ENCODE measurements around the gene PXMP2.

The PXMP2 gene

DNA sequence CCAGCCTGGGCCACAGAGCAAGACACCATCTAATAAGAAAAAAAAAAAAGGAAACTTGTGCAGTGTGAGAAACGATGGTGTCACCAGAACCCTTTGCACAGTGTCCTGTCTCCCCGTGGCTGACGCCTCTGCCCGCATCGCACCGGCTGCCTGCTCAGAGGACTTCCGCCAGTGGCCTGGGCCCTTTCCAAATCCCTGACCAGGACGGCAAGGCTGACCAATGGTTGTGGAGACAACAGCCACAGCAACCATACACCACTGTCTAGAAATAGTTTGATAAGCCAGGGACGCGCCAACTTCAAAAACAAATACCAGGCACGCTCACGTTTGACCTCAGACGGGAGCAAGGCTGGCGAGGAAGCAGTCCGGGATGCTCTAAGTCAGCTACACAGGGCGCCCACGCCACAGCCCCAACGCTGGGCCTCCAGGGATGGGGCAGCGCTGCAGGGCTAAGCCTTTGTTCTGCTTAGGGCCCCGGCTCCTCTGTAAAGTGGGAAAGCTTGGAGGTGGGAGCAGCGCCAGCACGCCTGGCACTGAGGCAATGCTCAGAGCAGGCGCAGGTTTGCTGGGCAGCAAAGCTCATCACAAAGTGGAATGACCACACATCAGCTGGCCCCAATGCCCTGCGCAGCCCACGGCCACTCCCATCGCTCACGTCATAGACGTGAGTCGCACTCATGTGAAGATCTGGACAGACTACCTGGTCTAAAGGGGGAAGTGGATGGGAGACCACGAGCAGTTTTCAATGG lies 35.8 kb downstream of the PXMP2 start:
- no peak for DNase-seq (ENCODE audit: low spot score)

DNA sequence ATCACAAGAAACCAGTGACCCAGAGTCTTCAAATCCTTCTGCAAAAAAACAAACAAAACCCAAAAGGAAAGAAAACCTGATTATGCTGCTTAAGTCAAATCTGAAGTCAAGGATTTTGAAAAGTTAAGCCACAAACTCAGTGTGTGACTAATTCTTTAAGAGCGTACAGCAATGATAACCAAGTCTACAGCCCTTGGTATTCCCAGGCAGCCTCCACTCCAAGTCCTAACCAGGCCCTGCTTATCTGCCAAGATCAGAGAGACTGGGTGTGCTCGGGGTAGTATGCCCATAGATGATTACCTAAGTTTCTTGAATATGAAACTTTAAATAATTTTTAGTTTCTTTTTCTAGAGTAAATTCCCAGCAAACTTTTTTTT lies 36.4 kb downstream of the PXMP2 start:
- no peak for DNase-seq (ENCODE audit: low spot score)

DNA sequence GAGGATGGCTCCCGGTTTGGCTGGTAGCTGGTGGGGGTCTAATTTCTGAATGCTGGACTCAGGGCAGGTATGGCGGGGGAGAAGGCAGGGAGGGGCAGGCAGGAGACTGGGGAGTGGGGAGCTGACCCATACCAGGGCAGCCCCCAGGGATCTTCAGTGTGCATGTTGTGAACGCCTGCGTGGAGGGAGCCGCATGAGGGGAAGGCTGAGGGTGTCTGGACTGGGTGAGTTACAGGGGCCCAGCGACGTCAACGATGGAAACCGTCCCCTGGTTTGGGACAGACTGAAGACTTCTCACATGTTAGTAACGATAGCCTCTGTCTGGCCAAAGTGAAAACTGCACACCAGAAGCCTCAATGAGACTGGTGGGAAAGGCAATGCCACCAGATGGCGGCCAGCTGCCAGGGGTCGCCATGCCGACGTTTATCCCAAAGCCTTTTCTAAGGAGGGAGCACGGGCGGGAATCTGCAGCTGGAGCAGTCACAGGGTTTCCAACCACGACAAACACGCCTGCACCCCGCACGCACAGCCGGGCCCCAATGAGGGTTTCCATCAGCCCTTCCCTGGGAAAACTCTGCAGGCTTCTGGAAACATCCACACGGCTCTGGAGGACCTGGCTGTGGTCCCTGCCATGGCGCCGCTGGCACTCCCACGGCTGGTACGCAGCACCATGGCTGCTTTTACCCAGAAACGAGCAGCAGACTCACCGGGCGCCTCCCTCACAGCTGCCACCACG lies 37.3 kb downstream of the PXMP2 start:
- no peak for DNase-seq (ENCODE audit: low spot score)

DNA sequence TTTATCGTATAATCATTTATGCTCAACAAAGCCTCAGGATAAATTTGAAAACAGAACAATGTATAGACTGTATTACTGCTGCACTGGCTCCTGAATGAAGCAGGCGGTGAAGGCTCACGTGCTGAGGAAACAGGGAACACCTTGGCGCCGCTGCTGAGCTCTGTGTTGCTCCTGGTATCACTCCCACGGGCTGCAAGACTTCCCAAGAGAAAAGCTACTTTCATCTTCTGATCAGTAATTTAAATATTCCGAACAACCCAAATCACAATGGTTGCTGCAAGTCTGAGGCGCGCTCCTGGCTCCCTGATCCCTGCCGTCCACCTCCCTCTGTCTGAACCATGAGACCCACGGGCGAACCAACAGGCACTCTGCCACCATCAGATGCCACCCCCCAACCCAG lies 39.0 kb downstream of the PXMP2 start:
- no peak for DNase-seq (ENCODE audit: low spot score)

DNA sequence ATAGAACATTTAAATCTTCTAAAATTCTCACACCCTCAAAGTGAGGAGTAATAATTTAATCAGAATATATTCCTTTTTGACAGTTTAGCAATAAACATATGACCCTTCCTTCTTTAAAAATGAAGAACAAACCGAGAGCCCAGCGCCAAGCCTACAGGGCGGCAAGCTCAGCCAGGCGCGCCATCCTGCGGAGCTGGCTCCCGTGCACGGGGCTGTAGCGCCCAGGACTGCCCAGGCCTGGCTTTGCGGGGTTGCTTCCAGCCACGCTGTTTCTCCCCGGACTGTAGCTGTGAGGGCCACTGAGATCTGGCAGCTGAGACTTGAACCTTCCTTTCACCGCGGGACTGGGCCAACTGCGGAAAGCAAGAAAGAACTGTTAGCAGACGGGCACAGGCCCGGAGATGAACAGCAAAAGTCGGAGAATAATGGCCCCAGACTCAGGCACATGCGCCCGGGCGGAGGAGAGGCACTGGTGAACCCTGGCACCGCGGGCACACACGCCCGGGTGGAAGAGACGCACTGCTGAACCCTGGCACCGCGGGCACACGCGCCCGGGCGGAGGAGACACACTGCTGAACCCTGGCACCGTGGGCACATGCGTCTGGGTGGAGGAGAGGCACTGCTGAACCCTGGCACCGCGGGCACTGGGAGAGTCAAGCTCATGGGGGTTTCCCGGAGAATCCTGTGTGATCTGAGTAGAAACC lies 39.9 kb downstream of the PXMP2 start:
- no peak for DNase-seq (ENCODE audit: low spot score)

DNA sequence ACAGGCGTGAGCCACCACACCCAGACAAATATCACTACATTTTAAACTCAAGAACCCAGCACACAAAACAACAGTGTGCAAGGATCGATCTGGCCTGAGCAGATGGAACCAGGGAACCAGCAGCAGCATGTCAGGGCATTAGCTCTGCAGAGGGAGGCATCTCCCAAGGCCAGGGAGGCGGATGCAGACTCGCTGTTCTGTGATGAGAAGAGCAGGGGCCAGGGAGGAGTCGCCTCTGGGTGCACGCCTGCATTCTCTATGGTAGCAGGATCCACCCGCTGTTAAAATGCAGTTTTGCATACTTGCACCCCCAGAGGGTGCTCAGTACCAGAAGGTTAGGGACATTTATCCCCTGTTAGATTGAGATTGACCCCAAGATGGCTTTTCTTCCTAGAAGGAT lies 41.1 kb downstream of the PXMP2 start:
- DNase-seq (ENCODE audit: low spot score): no peak

DNA sequence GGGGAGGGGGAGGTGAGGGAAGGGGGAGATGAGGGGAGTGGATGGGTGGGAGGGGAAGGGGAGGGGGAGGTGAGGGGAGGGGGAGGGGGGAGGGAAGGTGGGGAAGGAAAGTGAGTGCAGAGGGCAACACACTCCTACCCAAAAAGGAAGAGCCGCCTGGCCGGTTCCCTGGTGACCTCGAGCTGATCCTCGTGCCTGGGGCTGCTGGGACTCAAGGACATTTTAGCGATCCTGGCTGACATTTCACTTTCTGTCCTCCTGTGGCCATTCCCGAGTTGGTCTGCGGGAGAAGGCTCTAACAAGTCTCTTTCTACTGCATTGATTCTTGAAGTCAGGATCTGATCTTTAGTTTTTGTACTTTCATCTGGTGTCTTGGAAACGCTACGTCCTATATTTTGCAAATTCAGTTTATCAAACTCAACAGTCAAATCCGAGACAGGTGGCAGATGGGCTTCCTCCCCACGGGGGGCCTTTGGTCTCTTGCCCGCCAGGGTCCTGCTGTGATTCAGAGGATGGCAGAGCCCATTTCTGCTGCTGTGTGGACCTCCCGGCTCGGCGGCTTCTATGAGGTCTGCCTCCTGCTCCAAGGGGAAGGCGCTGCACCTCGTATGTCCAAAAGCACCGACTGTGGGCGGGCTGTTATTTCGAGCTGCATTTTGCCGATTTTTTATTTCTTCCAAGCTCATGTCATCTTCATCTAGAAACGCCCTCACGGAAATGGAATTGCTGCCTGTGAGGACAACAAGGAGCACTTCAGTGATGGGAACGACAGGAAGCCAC lies 42.3 kb downstream of the PXMP2 start:
- no peak for DNase-seq (ENCODE audit: low spot score)

DNA sequence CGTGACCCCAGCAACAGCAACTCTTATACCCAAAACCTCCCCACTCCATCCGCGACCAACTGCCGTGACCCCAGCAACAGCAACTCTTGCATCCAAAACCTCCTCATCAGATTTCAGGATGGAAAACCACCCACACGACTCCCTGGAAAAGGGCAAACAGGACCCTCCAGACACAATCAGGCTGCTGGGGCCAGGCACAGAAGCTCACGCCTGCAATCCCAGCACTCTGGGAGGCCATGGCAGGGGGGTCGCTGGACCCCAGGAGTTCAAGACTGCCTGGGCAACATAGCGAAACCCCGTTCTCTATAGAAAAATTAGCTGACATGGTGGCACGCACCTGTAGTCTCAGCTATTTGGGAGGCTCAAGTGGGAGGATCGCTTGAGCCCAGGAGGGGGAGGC lies 43.0 kb downstream of the PXMP2 start:
- DNase-seq (ENCODE audit: low spot score): no peak

DNA sequence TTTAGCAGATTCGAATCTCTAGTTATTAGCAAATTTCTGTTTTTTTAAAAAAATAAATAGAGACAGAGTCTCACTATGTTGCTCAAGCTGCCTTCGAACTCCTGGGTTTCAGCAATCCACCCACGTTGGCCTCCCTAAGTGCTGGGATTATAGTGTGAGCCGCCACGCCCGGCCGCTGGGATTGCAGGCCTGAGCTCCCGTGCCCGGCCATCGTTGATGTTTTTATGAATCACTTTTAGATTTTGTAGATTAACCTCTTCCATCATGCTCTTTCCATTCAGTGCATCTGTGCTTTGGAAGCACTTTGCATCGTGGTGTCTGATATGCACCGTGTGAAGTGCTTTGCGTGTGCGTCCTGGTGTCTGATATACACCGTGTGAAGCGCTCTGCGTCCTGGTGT lies 44.2 kb downstream of the PXMP2 start:
- no peak for DNase-seq (ENCODE audit: low spot score)

DNA sequence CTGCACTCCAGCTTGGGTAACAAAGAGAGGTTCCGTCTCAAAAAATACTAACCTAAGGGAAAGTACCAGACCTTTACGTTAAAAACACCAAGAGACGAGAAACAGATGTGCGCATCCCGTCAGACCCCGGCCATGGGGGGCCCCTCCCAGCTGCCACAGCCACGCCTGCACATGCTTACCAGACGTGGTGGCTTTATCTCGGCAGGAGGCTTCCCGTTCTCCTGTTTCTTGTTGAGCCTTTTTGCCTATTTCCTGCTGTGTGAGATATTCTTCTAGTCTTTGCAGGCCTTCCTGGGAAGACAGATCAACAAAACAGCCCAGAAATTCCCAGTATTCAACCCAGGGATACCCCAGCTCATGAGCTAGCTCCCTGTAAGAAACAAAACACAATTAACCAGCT lies 46.8 kb downstream of the PXMP2 start:
- DNase-seq (ENCODE audit: low spot score): no peak

DNA sequence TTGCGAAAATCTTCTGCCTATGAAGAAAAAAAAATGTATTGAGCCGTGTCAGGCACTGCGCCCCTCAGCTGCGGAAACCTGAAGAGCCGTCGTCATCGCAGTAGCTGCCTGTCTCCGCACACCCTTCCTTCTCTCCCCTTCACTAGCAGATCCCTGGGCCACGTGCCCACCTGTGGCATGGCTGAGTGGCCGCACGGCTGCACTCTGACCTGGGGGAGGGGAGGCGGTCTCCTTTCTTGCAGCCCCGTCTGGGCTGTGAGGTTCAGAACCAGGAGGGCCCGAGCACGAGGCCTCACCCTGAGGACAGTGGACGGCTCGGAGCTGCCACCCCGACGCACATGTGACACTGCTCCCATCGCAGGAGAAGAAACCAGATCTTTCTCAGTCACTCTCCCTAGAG lies 48.1 kb downstream of the PXMP2 start:
- no peak for DNase-seq (ENCODE audit: low spot score)

DNA sequence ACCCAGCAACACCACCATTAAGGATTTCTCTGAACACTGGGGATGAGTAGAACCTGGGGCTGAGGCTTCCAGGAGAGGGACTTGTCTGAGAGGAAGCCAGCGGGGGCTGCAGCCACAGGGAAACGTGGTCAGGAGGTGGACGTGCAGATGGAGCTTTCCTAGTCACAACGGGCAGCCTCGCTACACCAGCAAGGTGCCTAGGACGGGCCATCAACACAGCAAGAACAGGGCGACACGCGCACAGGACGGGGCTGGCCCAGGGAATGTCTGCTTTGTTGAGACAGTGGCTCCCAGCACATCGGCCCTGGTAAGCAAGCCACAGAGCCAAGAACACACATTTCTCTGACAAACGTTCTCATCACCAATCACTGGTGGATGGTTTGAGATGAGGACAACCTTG lies 49.0 kb downstream of the PXMP2 start:
- DNase-seq (ENCODE audit: low spot score): no peak

DNA sequence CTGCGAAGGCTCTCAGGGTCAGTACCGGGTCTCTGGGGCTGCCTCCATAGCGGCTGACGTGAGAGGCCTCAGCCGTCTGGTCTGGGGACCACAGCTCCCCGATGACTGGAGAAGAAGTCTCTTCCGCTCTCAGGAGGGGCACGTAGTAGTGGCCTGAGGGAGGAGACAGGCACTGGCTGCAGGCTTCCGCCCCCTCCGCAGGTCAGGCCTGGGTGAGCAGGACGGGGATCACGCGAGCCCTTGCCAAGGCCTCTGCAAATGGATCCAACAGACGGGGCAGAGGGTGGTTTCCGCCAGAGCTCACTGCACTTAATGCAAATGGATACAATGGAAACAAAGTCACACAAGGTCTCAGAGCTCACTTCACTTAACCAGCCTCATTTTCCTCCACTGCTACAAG lies 49.5 kb downstream of the PXMP2 start:
- no peak for DNase-seq (ENCODE audit: low spot score)

DNA sequence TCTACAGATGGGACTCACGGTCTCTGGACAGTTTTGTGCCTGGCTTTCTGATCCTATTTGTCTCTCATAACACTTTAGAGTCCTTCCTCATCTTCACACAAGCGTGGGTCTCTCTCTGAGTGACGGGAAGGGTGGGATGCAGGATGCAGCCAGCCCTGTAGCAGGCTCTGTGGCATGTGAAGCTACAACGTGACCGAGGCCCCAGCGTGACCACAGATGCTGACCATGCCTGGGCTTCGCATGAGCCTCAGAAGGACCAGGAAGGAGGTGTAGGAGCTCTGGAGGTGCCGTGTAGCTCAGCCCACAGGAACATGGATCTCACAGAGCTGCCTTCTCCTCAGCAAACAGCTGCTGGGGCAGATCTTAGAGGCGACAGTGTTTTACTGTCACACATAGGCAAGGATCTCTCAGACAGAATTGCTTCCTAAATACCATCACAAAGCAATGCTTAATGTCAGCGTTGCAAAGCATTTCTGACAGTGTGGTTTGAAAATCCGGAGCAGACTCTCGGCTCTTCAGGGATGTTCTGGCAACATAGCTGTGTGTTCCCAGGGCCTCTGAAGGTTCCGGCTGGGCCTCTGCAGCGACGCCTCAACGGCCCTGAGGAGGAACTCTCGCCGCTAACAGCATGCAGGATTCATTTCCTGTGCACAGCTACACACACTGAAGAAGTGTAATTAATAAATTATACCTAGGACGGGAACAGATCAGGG lies 52.4 kb downstream of the PXMP2 start:
- no peak for DNase-seq (ENCODE audit: low spot score)

DNA sequence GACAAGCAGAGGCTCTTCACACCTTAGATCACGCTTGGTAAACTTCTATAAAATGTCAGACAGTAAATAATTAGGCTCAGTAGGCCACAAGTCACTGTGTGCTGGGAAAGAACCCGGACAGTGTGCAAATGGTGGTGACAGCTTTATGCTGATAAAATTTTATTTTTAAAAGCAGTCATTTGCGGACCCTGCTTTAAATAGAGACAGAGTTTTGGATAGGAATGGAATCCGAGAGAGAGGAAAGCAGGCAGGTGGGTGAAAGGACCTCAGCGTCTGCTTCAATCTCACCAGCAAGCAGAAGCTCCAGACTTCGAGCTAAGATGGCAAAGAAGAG lies 52.9 kb downstream of the PXMP2 start:
- DNase-seq (ENCODE audit: low spot score): no peak

DNA sequence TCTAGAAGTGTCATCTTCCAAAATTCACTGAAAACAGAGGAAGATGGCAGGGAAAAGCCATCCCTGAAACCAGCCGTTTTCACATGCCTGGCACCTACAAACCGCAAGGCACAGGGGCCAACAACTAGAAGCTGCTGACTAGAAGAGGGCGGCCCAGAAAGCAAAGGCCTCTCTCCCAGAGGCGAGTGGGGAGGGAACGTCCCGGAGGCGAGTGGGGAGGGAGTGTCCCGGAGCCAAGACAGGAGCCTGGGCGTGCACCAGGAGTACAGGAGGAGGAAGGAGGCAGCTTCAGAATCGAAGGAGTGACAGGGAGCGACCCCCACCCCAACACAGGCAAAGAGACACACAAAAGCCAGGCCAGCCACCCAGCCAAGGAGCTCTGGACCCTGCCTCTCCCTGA lies 53.3 kb downstream of the PXMP2 start:
- DNase-seq (ENCODE audit: low spot score): no peak

DNA sequence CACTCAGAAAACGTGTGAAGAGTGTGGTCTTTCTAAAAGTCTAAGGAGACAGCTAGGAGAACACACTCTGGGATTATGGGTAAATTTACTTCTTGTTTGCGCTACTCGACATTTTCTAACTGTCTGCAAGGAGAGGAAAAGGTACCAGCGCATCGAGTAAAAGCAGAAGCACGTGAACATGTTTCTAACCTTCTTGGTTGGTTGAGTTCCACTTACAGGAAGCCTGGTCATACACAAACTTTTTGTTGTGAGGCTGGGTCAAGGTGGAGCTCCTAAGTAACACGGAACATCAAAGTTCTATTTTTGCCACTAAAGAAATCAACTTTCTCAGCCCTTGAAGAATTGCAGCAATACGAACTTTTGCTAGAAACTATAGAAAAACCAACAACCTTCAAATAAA lies 54.2 kb downstream of the PXMP2 start:
- no peak for DNase-seq (ENCODE audit: low spot score)

DNA sequence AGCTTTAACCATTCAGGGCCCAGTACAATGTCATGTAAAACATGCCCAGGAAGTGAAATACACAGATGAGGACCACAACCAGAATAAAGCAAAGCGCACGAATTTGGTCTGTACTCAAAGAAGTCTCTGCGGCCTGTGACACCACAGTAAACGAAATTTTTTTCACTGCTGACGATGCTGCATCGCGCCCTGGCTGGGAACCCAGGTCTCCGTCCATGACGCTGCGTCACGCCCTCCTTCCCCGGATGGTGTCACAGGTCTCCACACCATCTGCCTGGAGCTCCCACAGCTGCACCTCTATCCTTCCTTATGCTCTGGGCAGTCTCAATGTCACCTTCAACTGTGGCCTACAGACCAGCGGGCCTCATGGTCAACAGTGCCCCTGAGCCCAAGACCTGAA lies 56.4 kb downstream of the PXMP2 start:
- no peak for DNase-seq (ENCODE audit: low spot score)

DNA sequence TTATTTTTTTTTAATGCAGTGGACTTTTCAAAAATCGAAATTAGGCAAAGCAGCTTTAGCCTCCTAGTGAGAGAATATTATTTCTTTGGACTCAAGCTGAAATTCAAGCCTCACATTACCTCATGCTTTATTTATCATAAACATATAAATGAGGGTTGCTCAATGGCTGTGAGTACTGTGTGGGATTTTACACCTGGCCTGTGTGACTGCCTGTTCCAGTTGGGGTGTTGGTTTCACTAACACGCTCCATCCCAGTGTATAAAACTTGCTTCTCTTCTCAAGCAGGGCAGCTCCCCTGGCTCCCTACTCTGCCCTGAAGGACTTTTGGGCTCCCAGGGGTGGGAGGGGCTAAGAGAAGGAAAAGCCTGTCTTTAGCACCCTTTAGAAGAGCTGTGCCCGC lies 59.2 kb downstream of the PXMP2 start:
- no peak for DNase-seq (ENCODE audit: low spot score)

DNA sequence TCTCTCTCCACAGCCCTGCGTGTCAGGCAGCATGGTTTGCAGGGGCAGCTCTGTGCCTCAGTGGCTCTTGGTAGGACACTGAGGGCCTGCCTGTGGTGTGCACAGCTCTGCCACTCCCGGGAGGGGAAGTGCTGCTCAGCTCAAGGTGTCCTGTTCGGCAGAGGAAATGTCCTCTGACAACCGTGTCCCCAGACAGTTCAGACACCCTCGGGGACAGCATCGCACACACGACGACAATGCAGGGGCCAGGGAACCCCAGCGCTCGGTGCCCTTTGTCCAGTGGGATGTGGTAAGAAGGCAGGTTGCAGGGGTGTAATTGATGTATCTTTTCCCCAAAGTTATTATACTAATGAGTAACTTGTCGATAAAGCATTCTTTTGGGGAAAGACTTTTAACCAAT lies 60.0 kb downstream of the PXMP2 start:
- DNase-seq (ENCODE audit: low spot score): no peak

DNA sequence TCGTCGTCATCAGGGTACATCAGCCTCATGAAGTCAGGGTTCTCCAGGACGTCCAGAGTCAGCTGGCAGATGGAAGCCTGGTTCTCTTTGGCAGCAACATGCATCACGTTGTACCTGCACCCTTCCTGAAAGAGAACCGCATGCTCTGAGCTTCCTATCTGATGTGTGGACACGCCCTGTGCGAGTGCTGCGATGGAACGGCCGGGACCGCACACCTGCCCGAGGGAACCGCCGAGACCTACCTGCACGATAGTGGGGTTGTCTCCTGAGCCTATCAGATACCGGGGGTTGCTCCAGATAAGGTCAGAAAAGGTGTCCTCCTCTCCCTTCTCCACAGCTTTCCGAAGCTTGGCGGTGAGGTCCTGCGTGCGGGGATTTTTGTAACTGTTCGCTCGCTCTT lies 60.5 kb downstream of the PXMP2 start:
- DNase-seq (ENCODE audit: low spot score): no peak

DNA sequence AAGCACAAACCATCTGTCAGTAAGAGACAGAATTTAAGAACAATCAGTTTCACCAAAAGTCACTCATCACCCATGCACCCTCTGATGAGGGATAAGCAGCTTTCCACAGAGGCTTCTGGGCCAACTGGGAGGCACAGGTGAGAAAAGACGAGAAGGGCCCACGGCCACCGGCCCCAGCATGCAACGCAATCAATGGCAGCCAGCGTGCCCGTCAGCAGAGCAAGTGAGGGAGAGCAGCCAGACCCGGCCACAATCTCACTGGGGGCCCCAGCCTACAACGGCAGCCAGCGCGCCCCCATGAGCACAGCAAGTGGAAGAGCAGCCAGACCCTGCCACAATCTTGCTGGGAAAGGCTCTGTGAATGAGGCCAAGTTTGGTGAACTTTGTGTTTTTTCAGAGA lies 60.9 kb downstream of the PXMP2 start:
- no peak for DNase-seq (ENCODE audit: low spot score)

Measured in CD4-positive, alpha-beta T cell treated with Interleukin-2 at 100 ng/mL for 4 hours (primary cell).